Measurements from ENCODE around the gene IFNGR2.

DNA sequence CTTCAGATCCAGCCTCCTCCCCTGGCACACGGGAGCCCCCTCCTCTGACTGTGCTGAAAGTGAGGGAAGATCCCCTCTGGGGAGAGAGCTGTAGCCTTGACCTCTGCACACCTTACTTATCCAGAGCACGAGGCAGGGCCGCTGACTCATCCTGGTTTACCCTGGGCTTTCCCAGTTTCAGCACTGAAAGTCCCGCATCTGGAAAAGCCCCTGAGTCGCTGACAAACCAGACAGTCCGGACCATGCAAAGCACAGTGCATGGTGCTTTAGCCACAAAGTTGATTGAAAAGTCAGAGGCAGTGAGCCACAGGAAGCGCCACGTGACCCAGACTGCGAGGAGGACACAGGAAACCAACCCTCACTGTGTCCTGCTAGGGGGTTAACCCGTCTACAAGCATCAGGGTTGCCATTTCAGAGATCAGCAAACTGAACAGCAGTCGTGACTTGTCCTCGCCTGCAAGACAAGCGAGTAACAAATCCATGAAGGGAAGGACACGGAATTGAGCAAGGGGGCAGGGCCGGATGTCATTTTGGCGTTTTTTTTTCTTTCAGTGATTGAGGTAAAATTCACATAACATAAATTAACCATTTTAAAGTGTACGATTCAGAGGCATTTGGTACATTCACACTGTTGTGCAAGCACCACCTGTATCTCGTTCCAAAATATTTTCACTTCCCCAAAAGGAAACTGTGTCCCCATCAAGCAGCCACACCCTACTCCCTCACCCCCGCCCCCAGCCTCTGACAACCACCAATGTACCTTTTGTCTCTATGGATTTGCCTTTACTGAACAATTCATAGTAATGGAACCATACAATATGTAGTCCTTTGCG, 19.9 kb upstream of the IFNGR2 start:
- TF ChIP-seq EZH2 (IDR thresholded peaks at IDR 0.05; ENCODE audit: borderline replicate concordance, low read depth, low read length, severe bottlenecking) = no peak
- TF ChIP-seq, protein P1, sequence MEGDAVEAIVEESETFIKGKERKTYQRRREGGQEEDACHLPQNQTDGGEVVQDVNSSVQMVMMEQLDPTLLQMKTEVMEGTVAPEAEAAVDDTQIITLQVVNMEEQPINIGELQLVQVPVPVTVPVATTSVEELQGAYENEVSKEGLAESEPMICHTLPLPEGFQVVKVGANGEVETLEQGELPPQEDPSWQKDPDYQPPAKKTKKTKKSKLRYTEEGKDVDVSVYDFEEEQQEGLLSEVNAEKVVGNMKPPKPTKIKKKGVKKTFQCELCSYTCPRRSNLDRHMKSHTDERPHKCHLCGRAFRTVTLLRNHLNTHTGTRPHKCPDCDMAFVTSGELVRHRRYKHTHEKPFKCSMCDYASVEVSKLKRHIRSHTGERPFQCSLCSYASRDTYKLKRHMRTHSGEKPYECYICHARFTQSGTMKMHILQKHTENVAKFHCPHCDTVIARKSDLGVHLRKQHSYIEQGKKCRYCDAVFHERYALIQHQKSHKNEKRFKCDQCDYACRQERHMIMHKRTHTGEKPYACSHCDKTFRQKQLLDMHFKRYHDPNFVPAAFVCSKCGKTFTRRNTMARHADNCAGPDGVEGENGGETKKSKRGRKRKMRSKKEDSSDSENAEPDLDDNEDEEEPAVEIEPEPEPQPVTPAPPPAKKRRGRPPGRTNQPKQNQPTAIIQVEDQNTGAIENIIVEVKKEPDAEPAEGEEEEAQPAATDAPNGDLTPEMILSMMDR (IDR thresholded peaks at IDR 0.05; ENCODE audit: borderline replicate concordance, extremely low read depth, low read length, poor library complexity, severe bottlenecking) = no peak

All from DND-41 (cell line).